Stimulated activated CD4-positive, alpha-beta T cell treated with anti-CD3 and anti-CD28 coated beads, Interleukin-1b, Interleukin-23, amount 100 ng/mL, for 48 hours (primary cell): ENCODE data around the gene FAF1.
"Not testable (repeated sequence)": the region's sequence is repeated elsewhere in the genome, so short reads cannot be mapped to it uniquely, and the experiment has no call there.

ENCODE experiments used
- DNase-seq: peaks from one replicate; pipeline ENCODE4 v3.0.0-alpha.2; 2020

FAF1 gene

DNA sequence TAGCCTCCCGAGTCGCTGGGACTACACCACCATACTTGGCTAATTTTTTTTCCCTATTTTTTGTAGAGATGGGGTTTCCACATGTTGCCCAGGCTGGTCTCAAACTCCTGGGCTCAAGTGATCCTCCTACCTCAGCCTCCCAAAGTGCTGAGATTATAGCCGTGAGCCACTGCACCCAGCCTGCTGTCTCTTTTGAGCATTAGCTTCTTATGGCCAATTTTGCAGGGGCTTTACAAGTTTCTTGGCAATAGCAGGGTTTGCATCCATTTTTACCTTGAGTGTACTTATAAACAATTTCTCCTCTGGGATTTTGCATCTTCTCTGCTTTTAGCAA, 432.1 kb downstream of the FAF1 start:
- not testable (repeated sequence) for DNase-seq

DNA sequence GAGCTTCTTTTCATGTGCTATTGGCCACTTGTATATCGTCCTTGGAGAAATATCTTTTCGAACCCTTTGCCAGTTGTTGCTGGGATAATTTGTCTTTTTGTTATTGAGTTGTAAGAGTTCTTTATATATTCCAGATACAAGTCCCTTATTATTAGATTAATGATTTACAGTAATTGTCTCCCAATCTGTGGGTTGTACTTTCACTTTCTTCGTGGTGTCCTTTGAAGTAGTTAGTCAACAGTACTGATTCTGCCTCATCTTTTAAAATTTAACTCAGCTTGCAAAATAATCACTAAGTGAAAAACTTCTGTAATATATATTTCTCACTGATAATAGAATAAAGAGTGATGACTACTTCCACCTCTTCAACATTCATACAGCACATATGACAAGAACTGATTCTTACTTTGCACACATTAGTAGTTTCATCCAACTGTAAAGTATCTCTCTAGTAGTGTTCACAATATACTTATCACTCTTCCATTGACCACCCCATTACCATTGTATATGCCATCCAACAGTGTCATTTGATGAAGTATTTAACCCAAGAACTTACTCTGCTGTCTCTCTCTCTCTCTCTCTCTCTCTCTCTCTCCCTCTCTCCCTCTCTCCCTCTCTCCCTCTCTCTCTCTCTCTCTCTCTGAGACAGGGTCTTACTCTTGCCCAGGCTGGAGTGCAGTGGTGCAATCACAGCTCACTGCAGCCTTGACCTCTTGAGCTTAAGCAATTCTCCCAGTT, 432.6 kb downstream of the FAF1 start:
- no peak for DNase-seq

DNA sequence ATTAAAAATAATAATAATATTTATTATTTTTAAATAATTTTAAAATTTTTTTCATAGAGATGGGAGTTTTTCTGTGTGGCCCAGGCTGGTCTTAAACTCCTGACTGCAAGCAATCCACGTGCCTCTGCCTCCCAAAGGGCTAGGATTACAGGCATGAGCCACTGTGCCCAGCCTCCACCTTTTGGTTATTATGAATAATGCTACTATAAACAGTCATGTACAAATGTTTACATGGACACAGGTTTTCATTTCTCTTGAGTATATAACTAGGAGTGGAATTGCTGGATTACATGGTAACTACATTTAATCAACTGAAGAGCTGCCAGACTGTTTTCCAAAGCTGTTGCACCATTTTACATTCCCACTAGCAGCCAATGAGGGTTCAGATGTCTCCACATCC, 433.6 kb downstream of the FAF1 start:
- DNase-seq = no peak

DNA sequence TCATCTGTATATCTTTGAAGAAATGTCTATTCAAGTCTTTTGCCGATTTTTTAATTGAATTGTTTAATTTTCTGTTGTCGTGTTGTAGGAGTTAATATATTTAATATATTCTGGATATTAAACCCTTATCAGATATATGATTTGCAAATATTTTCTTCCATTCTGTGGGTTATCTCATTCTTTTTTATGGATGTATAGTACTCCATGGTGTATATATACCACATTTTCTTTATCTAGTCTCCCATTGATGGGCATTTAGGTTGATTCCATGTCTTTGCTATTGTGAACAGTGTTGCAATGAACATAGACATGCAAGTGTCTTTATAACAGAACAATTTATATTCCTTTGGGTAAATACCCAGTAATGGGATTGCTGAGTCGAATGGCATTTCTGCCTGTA, 436.5 kb downstream of the FAF1 start:
- no peak for DNase-seq

DNA sequence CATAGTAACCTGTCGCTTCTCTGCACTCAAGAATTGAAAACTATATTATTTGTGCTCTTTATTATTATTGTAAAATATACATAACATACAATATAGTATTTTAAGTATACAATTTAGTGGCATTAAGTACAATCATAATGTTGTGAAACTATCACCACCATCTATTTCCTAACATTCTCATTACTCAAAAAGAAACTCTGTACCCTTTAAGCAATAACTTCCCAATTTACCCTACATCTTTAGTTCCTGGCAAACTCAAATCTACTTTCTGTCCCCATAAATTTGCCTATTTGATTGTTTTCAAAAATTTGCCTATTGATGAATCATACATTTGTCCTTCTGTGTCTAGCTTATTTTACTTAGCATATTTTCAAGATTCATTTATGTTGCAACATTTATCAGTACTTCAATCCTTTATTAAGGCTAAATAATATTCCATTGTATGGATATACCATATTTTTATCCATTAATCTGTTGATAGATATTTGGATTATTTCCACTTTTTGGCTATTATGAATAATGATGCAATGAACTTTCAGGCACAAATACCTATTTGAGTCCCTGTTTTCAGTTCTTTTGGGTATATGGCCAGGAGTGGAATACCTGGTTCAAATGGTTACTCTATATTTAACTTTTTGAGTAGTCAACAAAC, 437.2 kb downstream of the FAF1 start:
- DNase-seq = no peak

DNA sequence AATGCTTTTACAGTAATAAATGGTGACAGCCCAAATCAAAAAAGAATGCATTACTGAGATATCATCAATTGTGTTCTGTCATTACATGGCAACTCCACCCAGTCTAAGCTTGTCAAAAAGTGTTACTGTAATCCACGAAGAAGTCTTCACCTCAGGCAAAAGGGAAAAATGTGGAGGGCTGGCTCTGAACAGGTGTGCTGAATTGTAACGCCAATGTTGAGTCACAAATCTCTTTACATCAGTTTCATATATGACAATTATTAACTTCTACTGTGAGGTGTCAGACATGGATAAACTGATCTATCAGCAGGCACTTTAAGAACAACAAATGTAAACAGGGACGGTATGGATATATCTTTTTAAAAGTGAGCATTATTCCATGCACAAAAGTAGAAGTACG, 438.4 kb downstream of the FAF1 start:
- DNase-seq = no peak

DNA sequence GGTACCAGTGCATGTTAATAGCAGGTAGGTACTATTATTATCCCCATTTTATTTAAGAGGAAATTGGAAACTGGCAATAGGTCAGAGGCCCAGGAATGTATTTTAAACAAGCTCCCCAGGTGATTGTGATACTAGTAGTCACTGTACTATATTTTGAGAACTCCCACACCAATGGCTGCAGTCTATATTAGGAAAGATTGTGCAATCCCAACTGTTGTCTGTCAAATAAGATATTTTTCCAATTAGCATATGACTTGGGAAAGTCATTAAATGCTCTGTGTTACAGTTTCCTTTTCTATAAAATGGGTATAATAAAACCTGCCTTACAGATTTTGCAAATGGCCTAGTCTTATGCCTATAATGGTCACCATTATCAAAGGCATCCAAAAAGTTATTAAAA, 442.6 kb downstream of the FAF1 start:
- DNase-seq = no peak

DNA sequence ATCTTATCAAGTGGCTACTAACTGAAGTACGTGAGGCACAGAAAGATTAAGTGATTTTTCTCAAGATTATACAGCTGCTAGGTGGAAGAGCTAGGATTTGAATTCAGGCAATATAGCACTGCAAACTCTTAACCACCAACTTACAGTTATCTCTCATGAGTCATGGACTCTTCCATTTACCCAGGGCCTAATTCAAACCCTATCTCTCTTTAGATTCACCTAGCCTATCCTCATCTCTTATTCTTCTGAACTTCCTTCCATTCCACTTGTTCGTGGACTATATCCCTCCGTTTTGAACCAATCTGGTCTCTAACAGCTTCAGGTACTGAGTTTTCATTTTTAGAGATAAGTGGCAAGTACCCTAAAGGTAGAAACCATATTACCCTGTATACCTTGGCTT, 444.0 kb downstream of the FAF1 start:
- no peak for DNase-seq

DNA sequence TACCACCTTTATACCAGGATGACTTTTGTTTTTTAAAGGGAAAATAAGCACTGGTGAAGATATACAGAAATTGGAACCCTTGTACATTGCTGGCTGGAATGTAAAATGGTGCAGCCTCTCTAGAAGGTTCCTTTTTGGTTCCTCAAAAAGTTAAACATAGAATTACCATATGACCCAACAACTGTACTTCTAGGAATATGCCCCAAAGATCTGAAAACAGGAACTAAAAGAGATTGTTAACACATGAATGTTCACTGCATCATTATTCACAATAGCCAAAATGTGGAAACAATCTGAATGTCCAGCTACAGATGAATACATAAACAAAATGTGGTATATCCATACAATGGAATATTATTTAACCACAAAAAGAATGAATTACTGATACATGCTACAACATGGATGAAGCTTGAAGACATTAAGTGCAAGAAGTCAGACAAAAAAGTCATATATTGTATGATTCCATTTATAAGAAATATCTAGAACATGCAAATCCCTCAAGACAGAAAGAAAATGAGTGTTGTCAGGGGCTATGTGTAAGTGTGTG, 452.0 kb downstream of the FAF1 start:
- no peak for DNase-seq

DNA sequence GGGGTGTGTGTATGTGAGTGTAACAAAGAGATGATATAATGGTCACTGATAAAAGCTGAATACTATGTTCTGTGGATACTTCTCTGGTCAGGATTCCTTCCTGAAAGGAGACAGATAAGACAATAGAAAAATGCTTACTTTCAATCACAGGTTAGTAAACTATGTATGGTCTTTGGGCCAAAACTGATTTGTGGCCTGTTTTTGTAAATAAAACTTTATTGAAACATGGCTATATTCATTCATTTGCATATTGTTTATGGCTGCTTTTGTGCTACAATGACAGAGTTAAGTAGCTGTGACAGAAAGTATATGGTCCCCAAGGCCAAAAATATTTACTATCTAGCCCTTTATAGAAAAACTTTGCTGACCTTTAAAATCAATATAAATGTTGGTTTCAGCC, 454.6 kb downstream of the FAF1 start:
- DNase-seq = no peak

DNA sequence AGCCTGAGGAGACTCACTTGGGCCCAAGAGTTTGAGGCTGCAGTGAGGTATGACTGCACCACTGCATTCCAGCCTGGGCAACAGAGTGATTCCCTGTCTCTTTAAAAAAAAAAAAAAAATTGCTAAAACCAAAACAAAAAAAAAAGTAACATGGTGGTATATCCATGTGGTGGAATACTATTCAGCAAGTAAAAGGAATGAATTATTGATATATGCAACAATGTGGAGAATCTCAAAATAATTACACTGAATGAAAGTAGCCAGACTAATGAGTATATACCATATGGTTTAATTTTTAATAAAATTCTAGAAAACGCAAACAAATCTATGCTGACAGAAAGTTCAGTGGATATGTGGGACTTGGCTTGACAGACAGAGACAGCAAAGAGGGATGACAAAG, 456.6 kb downstream of the FAF1 start:
- no peak for DNase-seq

DNA sequence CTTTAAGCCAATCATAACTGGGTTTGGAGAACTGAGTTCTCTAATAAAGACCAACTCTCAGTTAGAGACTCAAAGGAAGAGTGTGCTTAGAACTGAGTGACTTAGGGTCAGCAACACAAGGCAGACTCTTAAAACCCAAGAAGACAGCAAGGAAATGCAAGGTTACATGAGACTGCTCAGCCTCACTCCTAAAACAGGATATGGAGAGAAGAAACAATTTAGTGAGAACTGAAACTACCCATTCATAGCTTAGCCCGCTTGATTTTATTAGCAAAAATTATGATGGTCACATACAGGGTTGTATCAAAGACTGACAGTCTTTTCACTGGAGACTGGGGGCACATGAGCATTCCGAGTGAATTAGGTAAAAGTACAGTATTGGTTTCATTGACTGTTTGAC, 457.9 kb downstream of the FAF1 start:
- no peak for DNase-seq

DNA sequence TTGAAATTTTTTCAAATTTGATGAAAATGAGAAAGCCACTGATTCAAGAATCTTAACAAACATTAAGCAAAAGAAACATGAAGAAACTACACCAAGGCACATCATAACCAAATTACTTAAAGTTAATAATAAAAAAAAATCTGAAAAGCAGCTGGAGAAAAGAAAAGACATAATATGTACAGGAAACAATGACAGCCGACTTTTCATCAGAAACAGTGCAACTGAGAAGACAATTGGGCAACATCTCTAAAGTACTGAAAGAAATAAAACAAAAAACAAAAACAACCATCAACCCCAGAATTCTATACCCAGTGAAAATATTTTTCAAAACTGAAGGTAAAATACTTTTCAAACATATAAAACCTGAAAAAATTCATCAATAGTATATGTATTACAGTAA, 463.1 kb downstream of the FAF1 start:
- DNase-seq = no peak

DNA sequence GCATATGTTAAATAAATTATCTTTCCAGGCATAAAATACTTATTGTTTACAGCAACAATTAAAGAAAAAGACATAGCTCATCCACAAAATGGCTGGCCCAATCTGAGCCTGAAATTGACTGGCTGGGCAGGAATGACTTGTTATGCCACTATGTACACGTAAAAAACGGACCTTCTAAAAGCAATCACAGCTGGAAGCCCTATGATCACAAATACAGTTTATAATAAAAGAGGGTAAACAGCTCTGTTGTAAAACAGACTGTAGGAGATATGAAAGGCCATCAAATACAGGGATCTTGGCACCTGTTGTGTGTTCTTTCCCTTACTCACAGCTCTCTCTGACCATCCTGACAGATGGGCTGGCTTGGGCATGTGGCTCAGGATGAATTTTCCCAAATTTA, 466.4 kb downstream of the FAF1 start:
- DNase-seq = no peak

DNA sequence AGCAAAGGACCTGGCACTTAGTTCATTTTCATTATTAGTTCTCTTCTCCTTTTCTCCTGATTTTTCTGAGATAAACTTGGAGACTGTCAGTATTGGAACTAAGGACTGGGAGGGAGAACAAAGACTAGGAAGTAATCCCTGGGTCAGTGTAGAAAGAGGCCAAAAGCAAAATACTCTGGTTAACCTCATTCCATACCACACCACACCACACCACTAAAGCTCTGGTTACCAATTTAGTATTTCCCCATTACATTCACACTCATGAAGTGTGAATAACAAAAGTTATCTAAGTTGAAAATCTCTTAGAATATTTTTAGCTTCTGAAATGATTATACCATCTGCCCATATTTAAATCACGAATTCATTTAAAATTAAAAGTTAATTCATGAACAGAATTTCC, 467.9 kb downstream of the FAF1 start:
- DNase-seq = no peak

DNA sequence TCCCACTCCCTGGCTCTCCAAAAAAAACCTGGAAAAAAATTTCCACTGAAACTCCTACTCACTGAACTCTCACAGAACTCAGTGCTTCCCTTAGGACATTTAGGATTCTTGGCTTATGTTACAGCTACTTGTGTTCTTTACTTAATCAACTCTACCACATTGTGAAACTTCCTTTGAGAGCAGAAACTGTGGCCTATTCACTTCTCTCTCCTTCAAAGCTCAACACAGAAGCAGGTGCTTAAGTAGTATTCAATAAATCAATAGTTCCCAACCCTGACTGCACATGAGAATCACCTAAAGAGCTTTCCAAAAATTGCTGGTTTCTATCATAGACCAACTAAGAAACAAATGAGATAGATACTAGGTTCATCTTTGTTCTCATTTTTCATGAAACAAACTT, 468.9 kb downstream of the FAF1 start:
- no peak for DNase-seq

DNA sequence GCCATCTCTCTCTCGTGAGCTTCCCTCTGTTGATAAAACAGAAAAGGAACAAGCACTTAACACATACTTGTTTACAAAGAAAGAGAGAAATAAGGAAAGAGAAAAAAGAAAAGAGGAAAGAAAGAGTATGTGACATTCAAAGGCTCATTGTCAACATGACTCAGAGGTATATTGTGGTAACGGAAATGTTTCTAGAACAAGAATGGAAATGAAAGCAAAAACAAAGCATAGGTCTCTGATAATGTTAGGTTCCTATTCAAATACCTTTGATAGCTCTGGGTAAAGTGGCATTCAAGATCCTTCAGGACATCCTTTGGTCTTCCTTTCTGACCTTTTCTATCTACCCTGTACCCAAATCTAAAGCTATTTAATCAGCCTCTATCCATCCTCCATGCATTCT, 469.4 kb downstream of the FAF1 start:
- no peak for DNase-seq

DNA sequence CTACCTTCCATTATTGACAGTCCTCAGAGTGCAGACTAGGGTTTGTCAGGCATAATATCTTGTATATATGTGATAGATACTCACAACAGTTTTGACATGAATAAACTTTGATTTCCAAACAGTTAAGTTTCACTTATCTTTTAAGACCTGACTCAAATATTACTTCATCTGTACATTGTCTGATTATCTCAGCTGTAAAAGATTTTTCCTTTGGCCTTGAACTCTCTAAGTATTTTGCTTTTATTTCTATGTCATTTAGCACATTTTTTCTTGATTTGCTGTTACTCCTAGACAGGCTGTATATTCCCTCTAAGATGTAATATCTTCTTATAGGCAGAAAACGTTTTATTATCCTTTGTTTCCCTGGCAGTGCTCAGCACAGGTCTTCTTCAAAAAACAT, 471.2 kb downstream of the FAF1 start:
- no peak for DNase-seq

DNA sequence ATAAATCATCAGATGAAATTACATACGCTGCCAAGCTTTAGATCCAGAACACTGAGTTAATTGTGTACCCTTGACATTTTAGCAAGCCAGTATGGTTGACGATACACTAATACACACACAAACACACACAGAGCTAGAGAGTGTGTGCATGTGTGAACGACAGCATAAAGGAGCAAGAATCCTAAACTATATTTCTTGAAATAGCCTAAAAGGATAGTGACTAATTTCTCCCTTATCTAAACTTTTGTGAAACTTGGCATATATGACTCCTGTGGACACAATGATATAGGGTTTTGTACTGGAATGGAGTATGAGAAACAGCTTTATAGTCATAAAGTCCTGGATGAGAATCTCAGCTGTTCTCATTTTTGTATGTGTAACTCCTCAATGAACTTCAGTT, 471.7 kb downstream of the FAF1 start:
- no peak for DNase-seq

DNA sequence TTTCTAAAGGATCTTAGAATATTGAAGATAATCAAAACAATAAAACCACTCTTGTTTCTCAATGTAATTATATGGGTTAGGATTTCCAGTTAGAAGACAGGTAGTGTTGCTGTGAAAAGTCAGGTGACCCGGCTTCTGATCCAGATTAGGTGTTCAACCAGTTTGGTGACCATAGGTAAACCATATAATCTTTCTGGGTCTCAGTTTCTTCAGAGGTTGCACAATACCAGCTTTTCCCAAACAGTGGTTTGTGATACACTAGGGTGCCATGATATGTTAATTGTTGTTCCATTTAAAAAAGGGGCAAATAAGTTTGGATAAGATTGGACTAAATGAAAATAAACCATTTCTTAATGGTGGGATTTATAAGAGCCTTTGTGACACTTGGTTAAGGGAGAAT, 472.3 kb downstream of the FAF1 start:
- no peak for DNase-seq

DNA sequence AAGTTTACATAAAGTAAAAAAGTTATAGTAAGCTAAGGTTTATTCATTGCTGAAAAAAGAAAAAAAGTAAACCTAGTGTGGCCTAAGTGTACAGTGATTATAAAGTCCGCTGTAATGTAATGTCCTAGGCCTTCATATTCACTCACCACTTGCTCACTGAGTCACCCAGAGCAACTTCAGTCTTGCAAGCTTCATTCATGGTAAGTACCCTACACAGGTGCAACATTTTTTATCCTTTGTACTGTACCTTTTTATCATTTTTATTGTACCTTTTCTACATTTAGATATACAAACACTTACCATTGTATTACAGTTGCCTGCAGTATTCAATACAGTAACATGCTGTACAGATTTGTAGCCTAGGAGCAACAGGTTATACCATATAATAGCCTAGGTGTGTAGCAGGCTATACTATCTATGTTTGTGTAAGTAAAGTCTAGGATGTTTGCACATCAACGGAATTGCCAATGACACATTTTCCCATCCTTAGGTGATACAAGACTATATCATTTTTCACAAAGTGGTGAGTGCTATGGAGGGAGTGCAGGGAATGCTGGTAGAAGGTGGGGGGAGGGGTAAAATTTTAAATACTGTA, 478.8 kb downstream of the FAF1 start:
- DNase-seq = no peak

DNA sequence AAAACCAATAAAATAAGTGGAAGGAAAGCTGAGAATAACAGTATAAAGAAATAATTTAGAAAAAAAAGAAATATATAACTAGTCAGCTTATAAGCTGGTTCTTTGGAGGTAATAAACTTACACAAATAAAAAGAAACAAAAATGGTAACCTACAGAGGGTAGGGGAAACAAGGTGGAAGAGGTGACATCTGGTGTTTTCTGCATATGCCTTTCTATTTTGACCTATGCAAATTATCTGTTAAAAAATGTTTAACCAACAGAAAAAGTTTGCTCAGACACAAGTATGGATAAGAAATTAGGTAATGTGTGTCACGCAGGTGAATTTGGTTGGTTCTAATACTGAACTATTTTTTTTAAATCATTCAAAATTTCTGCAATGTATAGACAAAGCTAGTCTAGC, 483.3 kb downstream of the FAF1 start:
- no peak for DNase-seq

DNA sequence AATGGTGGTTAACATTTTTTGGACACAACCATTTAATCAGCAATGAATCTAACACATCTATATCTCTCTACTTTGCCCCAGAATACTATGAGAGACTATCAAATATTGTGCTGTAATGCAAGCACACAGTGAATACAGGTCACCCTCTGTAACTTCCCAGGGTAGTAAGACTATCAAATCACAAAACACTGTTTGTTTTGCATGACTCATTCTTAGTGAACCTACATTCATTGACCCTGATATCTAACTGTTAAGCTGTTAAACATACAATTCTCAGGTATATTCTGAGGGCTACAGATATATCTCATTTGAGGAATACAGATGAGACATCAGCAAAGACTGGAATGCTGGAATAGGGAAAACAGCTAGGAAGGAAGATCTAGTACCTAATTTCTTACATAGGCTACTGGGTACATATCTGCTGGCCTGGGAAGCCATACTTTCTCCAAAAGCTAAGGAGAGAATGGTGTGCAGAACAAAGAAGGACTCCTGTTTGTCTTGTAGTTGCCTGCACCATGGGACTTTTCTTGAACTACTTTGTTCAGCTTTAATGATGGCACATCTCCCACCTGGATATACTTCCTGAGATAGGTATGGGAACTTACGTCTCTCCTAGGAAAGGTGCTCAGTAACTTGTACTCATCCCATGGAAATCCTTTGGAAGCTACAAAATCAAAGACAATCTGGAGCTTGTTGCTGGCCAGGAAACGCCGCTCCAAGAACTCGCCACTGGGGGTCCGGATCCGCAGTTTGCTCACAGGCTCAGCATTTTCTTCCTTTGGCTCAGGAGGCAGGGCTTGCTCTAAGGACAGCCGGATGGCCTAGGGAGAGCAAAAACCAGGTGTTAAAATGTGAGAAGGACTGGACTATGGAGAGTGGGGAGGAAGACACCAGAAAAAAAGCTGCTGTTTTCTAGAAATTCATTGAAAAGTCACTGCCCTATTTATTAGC, 484.9 kb downstream of the FAF1 start:
- DNase-seq = no peak
